SK-N-SH treated with all-trans-retinoic acid at 6 μM for 48 hours (cell line): Measurements from ENCODE around the gene ATAD3B.

Experiments used
- ATAC-seq: fragments of 200-7000 bp; cut with Tn5 transposase; 3 replicates; pipeline ENCODE4 v1.9.1; 2020; ENCODE audit warnings: mild to moderate bottlenecking, moderate library complexity
- ARNTL ChIP-seq: fragments of 450-650 bp; formaldehyde crosslinking; IDR thresholded peaks from 2 replicates; pipeline ENCODE4 v1.5.0; 2020; ENCODE audit warnings: low read depth, mild to moderate bottlenecking, moderate library complexity, borderline replicate concordance
- BACH2 ChIP-seq: fragments of 250-450 bp; sonication (Bioruptor Pico); IDR thresholded peaks from 2 replicates; pipeline ENCODE4 v1.9.0; 2021; ENCODE audit warnings: mild to moderate bottlenecking, borderline replicate concordance
- CREB5 ChIP-seq: fragments of 250-450 bp; sonication (Bioruptor Pico); IDR thresholded peaks from 2 replicates; pipeline ENCODE4 v1.5.1; 2020; ENCODE audit warnings: low read depth, mild to moderate bottlenecking, moderate library complexity
- CSDC2 ChIP-seq: fragments of 250-450 bp; sonication (Bioruptor Pico); IDR thresholded peaks from 2 replicates; pipeline ENCODE4 v1.5.0; 2020; ENCODE audit warnings: mild to moderate bottlenecking, moderate library complexity
- ESRRG ChIP-seq: fragments of 250-450 bp; sonication (Bioruptor Pico); IDR thresholded peaks from 2 replicates; pipeline ENCODE4 v1.6.1; 2021; ENCODE audit warnings: mild to moderate bottlenecking
- GLIS3 ChIP-seq: fragments of 250-450 bp; sonication (Bioruptor Pico); IDR thresholded peaks from 2 replicates; pipeline ENCODE4 v1.5.0; 2020; ENCODE audit warnings: mild to moderate bottlenecking, moderate library complexity
- ISL1 ChIP-seq: fragments of 250-450 bp; sonication (Bioruptor Pico); IDR thresholded peaks from 2 replicates; pipeline ENCODE4 v2.1.2; 2022; ENCODE audit warnings: mild to moderate bottlenecking, moderate library complexity
- PPARA ChIP-seq: fragments of 250-450 bp; sonication (Bioruptor Pico); IDR thresholded peaks from 2 replicates; pipeline ENCODE4 v1.5.0; 2020; ENCODE audit warnings: mild to moderate bottlenecking, borderline replicate concordance
- RARB ChIP-seq: fragments of 250-450 bp; sonication (Bioruptor Pico); IDR thresholded peaks from 2 replicates; pipeline ENCODE4 v1.8.0; 2021; ENCODE audit warnings: mild to moderate bottlenecking, moderate library complexity
- SNAI2 ChIP-seq: fragments of 250-450 bp; sonication (Bioruptor Pico); IDR thresholded peaks from 2 replicates; pipeline ENCODE4 v1.5.0; 2020; ENCODE audit warnings: mild to moderate bottlenecking, moderate library complexity
- TCF4 ChIP-seq: fragments of 250-450 bp; sonication (Bioruptor Pico); IDR thresholded peaks from 2 replicates; pipeline ENCODE4 v1.8.0; 2021; ENCODE audit warnings: mild to moderate bottlenecking, moderate library complexity, borderline replicate concordance
- ZC3H10 ChIP-seq: fragments of 250-450 bp; sonication (Bioruptor Pico); IDR thresholded peaks from 2 replicates; pipeline ENCODE4 v1.5.1; 2021; ENCODE audit warnings: mild to moderate bottlenecking, moderate library complexity
- ZFP3 ChIP-seq: fragments of 250-450 bp; sonication (Bioruptor Pico); IDR thresholded peaks from 2 replicates; pipeline ENCODE4 v1.5.0; 2020; ENCODE audit warnings: mild to moderate bottlenecking, moderate library complexity
- ZFP30 ChIP-seq: fragments of 450-650 bp; formaldehyde crosslinking; IDR thresholded peaks from 2 replicates; pipeline ENCODE4 v1.5.0; 2022; ENCODE audit warnings: mild to moderate bottlenecking, moderate library complexity
- ZNF565 ChIP-seq: fragments of 450-650 bp; formaldehyde crosslinking; conservative IDR thresholded peaks from 2 replicates; pipeline ENCODE4 v1.5.0; 2020; ENCODE audit warnings: low read depth, mild to moderate bottlenecking, moderate library complexity
- ZNF70 ChIP-seq: fragments of 450-650 bp; formaldehyde crosslinking; IDR thresholded peaks from 2 replicates; pipeline ENCODE4 v1.5.0; 2020; ENCODE audit warnings: mild to moderate bottlenecking, moderate library complexity
- TF ChIP-seq, protein P1 (sequence below): fragments of 250-450 bp; sonication (Bioruptor Pico); IDR thresholded peaks from 2 replicates; pipeline ENCODE4 v1.5.0; 2020; ENCODE audit warnings: mild to moderate bottlenecking, moderate library complexity
- TF ChIP-seq, protein P2 (sequence below): fragments of 250-450 bp; sonication (Bioruptor Pico); IDR thresholded peaks from 2 replicates; pipeline ENCODE4 v1.5.1; 2021; ENCODE audit warnings: mild to moderate bottlenecking, moderate library complexity

ATAD3B gene

DNA sequence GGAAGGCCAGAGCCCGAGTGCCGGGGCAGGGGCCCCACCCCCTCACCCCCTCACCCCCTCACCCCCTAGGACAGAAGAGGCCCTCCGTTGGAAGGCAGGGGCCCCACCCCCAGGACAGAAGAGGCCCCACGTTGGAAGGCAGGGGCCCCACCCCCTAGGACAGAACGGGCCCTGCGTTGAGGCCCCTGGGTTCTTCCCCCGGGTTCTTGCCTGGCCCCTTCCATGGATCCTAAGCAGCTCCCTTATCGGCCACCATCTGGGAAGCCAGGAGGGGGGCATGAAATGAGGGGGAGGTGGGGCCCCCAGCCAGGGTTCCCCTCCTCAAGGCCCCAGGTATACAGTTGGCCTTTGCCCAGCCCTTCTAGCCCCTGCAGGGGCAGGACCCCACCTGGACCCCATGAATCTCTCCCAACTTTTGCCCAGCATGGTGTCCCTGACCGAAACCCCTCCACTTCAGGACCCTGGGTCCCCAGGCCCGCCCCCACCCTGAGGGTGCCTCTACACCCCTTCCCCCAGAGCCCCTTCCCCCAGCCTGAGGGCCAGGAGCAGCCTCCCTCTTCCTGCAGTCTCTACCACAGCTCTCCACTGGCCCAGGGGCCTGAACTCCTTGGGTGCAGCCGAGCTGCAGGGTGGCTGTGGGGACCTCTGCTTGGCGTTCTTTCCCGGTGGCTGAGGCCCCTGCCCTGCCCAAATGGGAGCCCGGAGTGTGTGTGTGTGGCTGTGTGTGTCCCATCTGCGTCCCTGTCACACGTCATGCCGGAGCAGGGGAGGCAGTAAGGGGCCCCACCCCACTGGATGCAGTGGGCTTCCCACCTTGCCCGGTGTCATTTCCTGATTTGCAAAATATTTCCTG, 40.3 kb upstream of the ATAD3B start:
- no peak for TF ChIP-seq CSDC2
- TF ChIP-seq PPARA (CRISPR knock-in tag), result no peak
- no peak for TF ChIP-seq ZFP3
- TF ChIP-seq SNAI2 (CRISPR knock-in tag), result no peak
- no peak for TF ChIP-seq GLIS3
- TF ChIP-seq ZNF565 (CRISPR knock-in tag), result no peak
- no peak for ATAC-seq

GRCh38 chr1:1431845-1432273, 39.7 kb upstream of the ATAD3B start:
- TF ChIP-seq, protein P1, sequence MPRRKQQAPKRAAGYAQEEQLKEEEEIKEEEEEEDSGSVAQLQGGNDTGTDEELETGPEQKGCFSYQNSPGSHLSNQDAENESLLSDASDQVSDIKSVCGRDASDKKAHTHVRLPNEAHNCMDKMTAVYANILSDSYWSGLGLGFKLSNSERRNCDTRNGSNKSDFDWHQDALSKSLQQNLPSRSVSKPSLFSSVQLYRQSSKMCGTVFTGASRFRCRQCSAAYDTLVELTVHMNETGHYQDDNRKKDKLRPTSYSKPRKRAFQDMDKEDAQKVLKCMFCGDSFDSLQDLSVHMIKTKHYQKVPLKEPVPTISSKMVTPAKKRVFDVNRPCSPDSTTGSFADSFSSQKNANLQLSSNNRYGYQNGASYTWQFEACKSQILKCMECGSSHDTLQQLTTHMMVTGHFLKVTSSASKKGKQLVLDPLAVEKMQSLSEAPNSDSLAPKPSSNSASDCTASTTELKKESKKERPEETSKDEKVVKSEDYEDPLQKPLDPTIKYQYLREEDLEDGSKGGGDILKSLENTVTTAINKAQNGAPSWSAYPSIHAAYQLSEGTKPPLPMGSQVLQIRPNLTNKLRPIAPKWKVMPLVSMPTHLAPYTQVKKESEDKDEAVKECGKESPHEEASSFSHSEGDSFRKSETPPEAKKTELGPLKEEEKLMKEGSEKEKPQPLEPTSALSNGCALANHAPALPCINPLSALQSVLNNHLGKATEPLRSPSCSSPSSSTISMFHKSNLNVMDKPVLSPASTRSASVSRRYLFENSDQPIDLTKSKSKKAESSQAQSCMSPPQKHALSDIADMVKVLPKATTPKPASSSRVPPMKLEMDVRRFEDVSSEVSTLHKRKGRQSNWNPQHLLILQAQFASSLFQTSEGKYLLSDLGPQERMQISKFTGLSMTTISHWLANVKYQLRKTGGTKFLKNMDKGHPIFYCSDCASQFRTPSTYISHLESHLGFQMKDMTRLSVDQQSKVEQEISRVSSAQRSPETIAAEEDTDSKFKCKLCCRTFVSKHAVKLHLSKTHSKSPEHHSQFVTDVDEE (CRISPR knock-in tag), result no peak
- TF ChIP-seq PPARA (CRISPR knock-in tag) (no peak), ZC3H10 (CRISPR knock-in tag) (no peak)
- ATAC-seq, result no peak; the same call in 2 of the 3 replicates

- TF ChIP-seq SNAI2 (CRISPR knock-in tag) (no peak), ZFP30 (no peak), CREB5 (CRISPR knock-in tag) (no peak), ISL1 (CRISPR knock-in tag) (no peak), ESRRG (no peak)
- no peak for ATAC-seq
Observed at GRCh38 chr1:1432274-1432950, 39.2 kb upstream of the ATAD3B start.

DNA sequence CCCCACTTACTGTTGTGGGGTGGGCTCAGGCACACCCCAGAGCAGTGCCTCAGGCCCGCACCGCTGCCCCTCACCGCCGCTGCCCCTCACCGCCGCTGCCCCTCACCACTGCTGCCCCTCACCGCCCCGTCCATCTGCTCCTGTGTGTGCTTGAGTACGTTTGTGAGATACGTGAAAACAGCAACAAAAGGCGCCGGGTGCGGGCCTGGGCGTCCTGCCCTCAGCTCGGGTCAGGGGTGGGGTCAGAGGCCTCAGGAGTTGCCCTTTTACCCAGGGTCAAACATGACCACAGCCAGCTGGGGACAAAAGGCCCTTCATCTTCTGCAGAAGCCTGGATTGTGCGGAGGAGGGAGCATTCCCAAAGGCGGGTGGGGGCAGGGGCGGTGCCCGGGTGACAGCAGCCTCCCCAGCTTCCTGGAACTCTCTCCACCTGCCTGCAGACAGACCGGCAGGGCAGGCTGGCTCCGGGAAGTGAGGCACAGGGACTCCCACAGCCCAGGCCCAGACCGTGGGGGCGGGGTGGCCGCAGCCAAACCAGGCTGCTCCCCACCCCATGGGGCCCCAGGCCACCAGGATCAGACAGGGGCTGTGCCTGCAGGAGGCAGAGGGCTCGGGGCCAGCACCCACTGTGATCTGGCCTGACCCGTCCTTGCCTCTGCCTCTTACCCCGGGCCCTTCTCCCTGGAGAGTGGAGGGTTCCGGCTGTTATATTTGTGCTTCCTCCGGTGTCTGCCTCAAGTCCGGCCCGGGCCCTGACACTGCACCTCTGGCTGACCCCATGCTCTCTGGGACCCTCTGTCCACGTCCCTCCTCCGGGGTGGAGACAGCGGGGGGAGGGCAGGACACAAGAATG, 38.4 kb upstream of the ATAD3B start:
- TF ChIP-seq ZC3H10 (CRISPR knock-in tag) (no peak), RARB (CRISPR knock-in tag) (no peak), GLIS3 (no peak), ARNTL (no peak), ZNF70 (no peak), ISL1 (CRISPR knock-in tag) (no peak), PPARA (CRISPR knock-in tag) (no peak), TCF4 (no peak), CREB5 (CRISPR knock-in tag) (no peak), ZFP3 (no peak), ESRRG (no peak), BACH2 (no peak), CSDC2 (no peak)
- TF ChIP-seq, protein P2, sequence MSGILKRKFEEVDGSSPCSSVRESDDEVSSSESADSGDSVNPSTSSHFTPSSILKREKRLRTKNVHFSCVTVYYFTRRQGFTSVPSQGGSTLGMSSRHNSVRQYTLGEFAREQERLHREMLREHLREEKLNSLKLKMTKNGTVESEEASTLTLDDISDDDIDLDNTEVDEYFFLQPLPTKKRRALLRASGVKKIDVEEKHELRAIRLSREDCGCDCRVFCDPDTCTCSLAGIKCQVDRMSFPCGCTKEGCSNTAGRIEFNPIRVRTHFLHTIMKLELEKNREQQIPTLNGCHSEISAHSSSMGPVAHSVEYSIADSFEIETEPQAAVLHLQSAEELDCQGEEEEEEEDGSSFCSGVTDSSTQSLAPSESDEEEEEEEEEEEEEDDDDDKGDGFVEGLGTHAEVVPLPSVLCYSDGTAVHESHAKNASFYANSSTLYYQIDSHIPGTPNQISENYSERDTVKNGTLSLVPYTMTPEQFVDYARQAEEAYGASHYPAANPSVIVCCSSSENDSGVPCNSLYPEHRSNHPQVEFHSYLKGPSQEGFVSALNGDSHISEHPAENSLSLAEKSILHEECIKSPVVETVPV (CRISPR knock-in tag), result no peak
- TF ChIP-seq, all 23 proteins: peak for 0
- ATAC-seq, result no peak
